ENCODE measurements around the gene FBH1. TPM values are rescaled to one million over a fixed set of nuclear protein-coding genes. Genes with fewer than 3 reads are reported as not detected.
"Not testable (repeated sequence)": the region's sequence is repeated elsewhere in the genome, so short reads cannot be mapped to it uniquely, and the experiment has no call there.

The FBH1 gene
- total and polyA plus RNA-seq, 7 experiments from 2014 or later, result 59.9 to 105 (median 78.6) TPM

DNA sequence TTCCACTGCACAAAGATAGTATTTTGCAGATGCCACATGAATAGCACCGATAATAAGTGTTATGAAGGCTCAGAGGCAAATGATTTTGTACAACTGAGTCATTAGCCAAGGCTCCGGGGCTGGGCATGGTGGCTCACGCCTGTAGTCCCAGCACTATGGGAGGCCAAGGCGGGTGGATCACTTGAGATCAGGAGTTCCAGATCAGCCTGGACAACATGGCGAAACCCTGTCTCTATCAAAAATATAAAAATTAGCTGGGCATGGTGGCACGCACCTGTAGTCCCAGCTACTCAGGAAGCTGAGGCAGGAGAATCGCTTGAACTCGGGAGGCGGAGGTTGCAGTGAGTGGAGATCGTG, 56.4 kb downstream of the FBH1 start:
- ATAC-seq; H3K9me3 Mint-ChIP-seq; H3K27me3 ChIP-seq (ENCODE audit: control insufficient read depth in 2 of 2, insufficient read depth in 2 of 2, low read length in 2 of 2); H3K36me3 Mint-ChIP-seq; CTCF ChIA-PET; H3K9me3 ChIP-seq (ENCODE audit: control insufficient read depth in 2 of 3, low read length in 3 of 3); H3K27me3 Mint-ChIP-seq; intact Hi-C loops (cut with micrococcal nuclease); H3K4me1 ChIP-seq (ENCODE audit: control insufficient read depth in 2 of 2, insufficient read depth in 2 of 2, low read length in 2 of 2); POLR2A ChIA-PET; H3K27ac ChIP-seq (ENCODE audit: low read depth, low read length); DNase-seq; H3K36me3 ChIP-seq (ENCODE audit: control insufficient read depth in 2 of 3, insufficient read depth in 3 of 3, low read length in 3 of 3); H3K4me3 ChIP-seq (ENCODE audit: low read length): not testable (repeated sequence)
- H3K4me3 Mint-ChIP-seq, result peak overlapping the region in 5 of 10 donors; percentile 6 to 82 (median 63)
- H3K27ac Mint-ChIP-seq, result peak overlapping the region in 2 of 9 donors; percentile 68 to 69
- H3K4me1 Mint-ChIP-seq, result peaks cover 0 to 19% (median 8%) of the 10 kb centered on the region in 7 donors

DNA sequence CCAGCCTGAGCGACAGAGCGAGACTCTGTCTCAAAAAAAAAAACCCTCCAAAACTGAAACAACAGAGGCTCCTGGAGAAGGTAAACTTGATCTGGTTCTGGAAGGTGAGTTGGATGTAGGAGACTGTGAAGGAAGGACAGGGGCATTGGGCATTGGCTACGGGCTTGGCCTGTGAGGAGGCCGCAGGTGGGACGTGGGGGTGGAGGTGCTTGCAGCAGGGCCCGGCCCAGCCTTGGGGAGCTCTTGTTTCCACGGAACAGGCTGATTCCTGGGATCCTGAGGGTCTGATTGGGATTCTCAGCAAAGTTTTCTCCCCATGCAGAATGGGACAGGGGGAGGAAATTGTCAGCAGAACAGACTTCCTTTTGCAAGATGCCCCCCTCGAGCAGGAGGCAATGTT, 56.7 kb downstream of the FBH1 start:
- no peaks in the 10 kb centered on the region for H3K27me3 Mint-ChIP-seq
- CTCF ChIA-PET, result no interaction called here
- H3K9me3 Mint-ChIP-seq, result peaks cover 0 to 3% (median 0%) of the 10 kb centered on the region in 11 donors
- no peak overlapping the region for H3K4me3 Mint-ChIP-seq
- DNase-seq (no peak), ATAC-seq (no peak)
- H3K27ac Mint-ChIP-seq, result no peak overlapping the region
- Histone ChIP-seq H3K36me3 (ENCODE audit: control insufficient read depth in 2 of 3, insufficient read depth in 3 of 3, low read length in 3 of 3) (no peaks in the 10 kb centered on the region), H3K27ac (ENCODE audit: low read depth, low read length) (no peak overlapping the region), H3K27me3 (ENCODE audit: control insufficient read depth in 2 of 2, insufficient read depth in 2 of 2, low read length in 2 of 2) (no peaks in the 10 kb centered on the region), H3K4me1 (ENCODE audit: control insufficient read depth in 2 of 2, insufficient read depth in 2 of 2, low read length in 2 of 2) (no peaks in the 10 kb centered on the region), H3K4me3 (ENCODE audit: low read length) (no peak overlapping the region), H3K9me3 (ENCODE audit: control insufficient read depth in 2 of 3, low read length in 3 of 3) (no peaks in the 10 kb centered on the region)
- peaks cover 0 to 19% (median 8%) of the 10 kb centered on the region in 7 donors for H3K4me1 Mint-ChIP-seq
- no peaks in the 10 kb centered on the region for H3K36me3 Mint-ChIP-seq
- intact Hi-C loops (cut with micrococcal nuclease), result no loop called here
- POLR2A ChIA-PET, result no interaction called here

DNA sequence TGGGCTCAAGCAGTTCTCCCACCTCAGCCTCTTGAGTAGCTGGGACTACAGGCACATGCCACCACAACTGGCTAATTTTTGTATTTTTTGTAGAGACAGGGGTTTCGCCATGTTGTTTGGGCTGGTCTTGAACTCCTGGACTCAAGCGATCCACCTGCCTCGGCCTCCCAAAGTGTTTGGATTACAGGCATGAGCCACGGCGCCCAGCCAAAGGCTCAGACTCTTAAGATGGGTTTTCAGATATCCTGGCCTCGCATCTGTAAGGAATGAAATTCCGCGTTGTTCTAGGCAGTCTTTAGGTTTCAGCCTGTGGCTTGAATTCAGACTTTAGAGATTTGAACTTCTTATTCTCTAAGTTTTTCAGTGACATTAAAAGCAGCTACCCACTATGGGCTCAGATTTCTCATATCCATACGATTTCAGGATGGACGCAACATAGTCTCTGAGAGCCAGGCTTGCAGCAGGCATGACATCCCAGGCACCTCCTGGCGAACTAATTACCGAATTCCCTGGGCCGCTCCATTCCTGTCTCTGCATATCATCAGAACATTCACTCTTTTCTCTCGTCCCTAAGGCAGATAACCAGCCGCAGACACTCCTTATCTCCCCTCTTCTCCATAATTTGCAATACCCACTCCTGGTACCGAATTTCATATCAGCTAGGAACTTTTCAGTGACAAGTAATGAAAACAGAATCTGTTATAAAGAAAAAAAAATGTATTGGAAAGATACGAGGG, 57.6 kb downstream of the FBH1 start:
- Histone ChIP-seq H3K4me1 (ENCODE audit: control insufficient read depth in 2 of 2, insufficient read depth in 2 of 2, low read length in 2 of 2) (no peaks in the 10 kb centered on the region), H3K9me3 (ENCODE audit: control insufficient read depth in 2 of 3, low read length in 3 of 3) (no peaks in the 10 kb centered on the region), H3K4me3 (ENCODE audit: low read length) (no peak overlapping the region), H3K27me3 (ENCODE audit: control insufficient read depth in 2 of 2, insufficient read depth in 2 of 2, low read length in 2 of 2) (no peaks in the 10 kb centered on the region), H3K36me3 (ENCODE audit: control insufficient read depth in 2 of 3, insufficient read depth in 3 of 3, low read length in 3 of 3) (no peaks in the 10 kb centered on the region), H3K27ac (ENCODE audit: low read depth, low read length) (no peak overlapping the region)
- Mint-ChIP-seq H3K36me3 (no peaks in the 10 kb centered on the region), H3K4me3 (no peak overlapping the region), H3K27me3 (no peaks in the 10 kb centered on the region), H3K4me1 (peaks cover 0 to 18% (median 8%) of the 10 kb centered on the region in 7 donors), H3K9me3 (peaks cover 0 to 3% (median 0%) of the 10 kb centered on the region in 11 donors), H3K27ac (no peak overlapping the region)
- POLR2A ChIA-PET, result no interaction called here
- intact Hi-C loops (cut with micrococcal nuclease), result no loop called here
- DNase-seq (no peak), ATAC-seq (no peak)
- CTCF ChIA-PET, result no interaction called here

DNA sequence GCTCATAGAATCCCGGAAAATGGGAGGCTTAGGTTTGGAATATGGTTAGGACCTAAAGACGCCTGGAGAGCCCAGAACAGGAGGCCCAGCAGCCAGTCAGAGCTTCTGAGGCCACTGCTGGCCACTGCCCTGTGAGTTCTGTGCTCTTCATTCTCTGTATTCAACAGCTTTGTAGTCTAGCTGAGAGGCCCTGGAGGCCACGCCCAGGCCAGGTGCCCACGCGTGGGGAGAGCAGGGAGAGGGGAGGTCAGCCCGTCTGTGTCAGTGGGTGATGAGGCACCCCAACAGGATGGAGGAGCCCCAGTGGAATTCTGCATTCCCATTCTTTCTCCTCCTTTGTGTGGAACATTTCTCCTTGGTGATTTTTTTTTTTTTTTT, 58.2 kb downstream of the FBH1 start:
- ChIA-PET POLR2A (no interaction called here), CTCF (no interaction called here)
- intact Hi-C loops (cut with micrococcal nuclease), result no loop called here
- Mint-ChIP-seq H3K36me3 (peaks cover 0 to 3% (median 3%) of the 10 kb centered on the region in 5 donors), H3K4me3 (no peak overlapping the region), H3K27me3 (no peaks in the 10 kb centered on the region), H3K9me3 (peaks cover 0 to 3% (median 0%) of the 10 kb centered on the region in 11 donors), H3K27ac (no peak overlapping the region), H3K4me1 (peaks cover 0 to 18% (median 8%) of the 10 kb centered on the region in 7 donors)
- ATAC-seq, result no peak
- H3K36me3 ChIP-seq (ENCODE audit: control insufficient read depth in 2 of 3, insufficient read depth in 3 of 3, low read length in 3 of 3), result no peaks in the 10 kb centered on the region
- H3K27ac ChIP-seq (ENCODE audit: low read depth, low read length), result no peak overlapping the region
- H3K27me3 ChIP-seq (ENCODE audit: control insufficient read depth in 2 of 2, insufficient read depth in 2 of 2, low read length in 2 of 2), result no peaks in the 10 kb centered on the region
- H3K4me1 ChIP-seq (ENCODE audit: control insufficient read depth in 2 of 2, insufficient read depth in 2 of 2, low read length in 2 of 2), result no peaks in the 10 kb centered on the region
- H3K4me3 ChIP-seq (ENCODE audit: low read length), result no peak overlapping the region
- no peaks in the 10 kb centered on the region for H3K9me3 ChIP-seq (ENCODE audit: control insufficient read depth in 2 of 3, low read length in 3 of 3)
- no peak for DNase-seq

DNA sequence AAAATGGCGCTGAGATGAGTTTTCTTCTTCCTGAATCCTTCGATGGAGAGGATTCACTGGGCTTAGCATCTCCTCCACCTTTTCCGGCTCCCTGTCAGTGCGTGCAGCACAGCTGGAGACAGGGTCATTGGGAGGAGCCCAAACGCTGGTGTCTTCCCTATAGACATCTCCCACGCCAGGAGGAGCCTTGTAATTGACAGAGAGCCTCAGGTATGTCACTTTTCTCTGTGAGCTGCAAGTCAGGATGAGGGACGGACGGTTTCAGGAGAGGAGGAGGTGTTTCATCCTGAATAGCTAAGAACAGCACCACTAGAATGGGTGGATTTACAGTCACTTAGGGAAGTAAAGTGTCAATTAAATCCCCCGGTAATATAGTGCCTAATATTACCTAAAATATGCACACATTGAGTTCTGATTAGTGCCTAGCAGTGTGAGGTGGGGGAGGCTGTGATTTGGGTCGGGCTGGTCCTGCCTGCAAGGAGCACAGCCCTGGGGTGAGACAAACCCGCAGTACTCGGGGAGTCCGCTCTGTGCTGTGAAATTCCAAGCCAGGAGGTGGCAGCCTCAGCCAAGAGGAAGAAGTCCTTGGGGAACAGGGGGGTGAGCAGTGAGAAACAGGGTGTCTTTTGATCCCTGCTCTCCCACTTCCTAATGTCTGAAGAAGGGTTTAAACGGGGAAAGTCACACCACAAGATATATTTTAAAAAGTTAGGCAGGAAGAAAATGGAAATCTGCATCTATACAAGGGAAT, 59.1 kb downstream of the FBH1 start:
- peaks cover 0 to 14% (median 8%) of the 10 kb centered on the region in 7 donors for H3K4me1 Mint-ChIP-seq
- H3K27me3 ChIP-seq (ENCODE audit: control insufficient read depth in 2 of 2, insufficient read depth in 2 of 2, low read length in 2 of 2), result no peaks in the 10 kb centered on the region
- H3K27ac Mint-ChIP-seq, result no peak overlapping the region
- peaks cover 0 to 3% (median 0%) of the 10 kb centered on the region in 11 donors for H3K9me3 Mint-ChIP-seq
- H3K36me3 Mint-ChIP-seq, result peaks cover 0 to 5% (median 3%) of the 10 kb centered on the region in 5 donors
- POLR2A ChIA-PET, result no interaction called here
- H3K4me3 ChIP-seq (ENCODE audit: low read length), result no peak overlapping the region
- H3K4me3 Mint-ChIP-seq, result no peak overlapping the region
- H3K9me3 ChIP-seq (ENCODE audit: control insufficient read depth in 2 of 3, low read length in 3 of 3), result no peaks in the 10 kb centered on the region
- intact Hi-C loops (cut with micrococcal nuclease), result loop anchor here in 1 of 2 donors (1.0 kb wide), 1 partner anchor 139 kb away; no protein-coding TSS in a partner anchor
- DNase-seq (peak in 2 of 9 donors; percentile 4 to 12), ATAC-seq (peak; percentile 28)
- H3K27ac ChIP-seq (ENCODE audit: low read depth, low read length), result no peak overlapping the region
- no peaks in the 10 kb centered on the region for H3K36me3 ChIP-seq (ENCODE audit: control insufficient read depth in 2 of 3, insufficient read depth in 3 of 3, low read length in 3 of 3)
- H3K4me1 ChIP-seq (ENCODE audit: control insufficient read depth in 2 of 2, insufficient read depth in 2 of 2, low read length in 2 of 2), result no peaks in the 10 kb centered on the region
- no peaks in the 10 kb centered on the region for H3K27me3 Mint-ChIP-seq
- CTCF ChIA-PET, result no interaction called here

DNA sequence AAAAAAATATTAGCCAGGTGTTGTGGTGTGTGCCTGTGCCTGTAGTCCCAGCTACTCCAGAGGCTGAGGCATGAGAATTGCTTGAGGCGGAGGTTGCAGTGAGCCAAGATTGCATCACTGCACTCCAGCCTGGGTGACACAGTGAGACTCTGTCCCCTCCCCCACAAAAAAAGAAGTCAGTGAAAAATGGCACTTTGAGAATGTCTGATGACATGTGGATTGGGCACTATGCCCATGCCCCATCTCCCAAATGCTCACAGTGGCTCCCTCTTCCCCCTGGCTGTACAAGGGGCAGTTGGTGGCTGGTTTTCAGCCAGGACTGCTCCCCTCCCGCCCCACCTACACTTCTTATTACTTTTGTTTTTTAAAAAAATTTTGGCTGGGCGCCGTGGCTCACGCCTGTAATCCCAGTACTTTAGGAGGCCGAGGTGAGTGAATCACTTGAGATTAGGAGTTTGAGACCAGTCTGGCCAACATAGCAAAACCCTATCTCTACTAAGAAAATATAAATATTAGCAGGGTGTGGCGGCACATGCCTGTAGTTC, 61.2 kb downstream of the FBH1 start:
- POLR2A ChIA-PET, result interaction anchor here (0.6 kb wide), 1 partner anchor 35 kb away, joined by 3 read pairs; no protein-coding TSS in a partner anchor
- H3K27ac Mint-ChIP-seq, result no peak overlapping the region
- Histone ChIP-seq H3K4me1 (ENCODE audit: control insufficient read depth in 2 of 2, insufficient read depth in 2 of 2, low read length in 2 of 2) (no peaks in the 10 kb centered on the region), H3K9me3 (ENCODE audit: control insufficient read depth in 2 of 3, low read length in 3 of 3) (no peaks in the 10 kb centered on the region), H3K4me3 (ENCODE audit: low read length) (no peak overlapping the region), H3K36me3 (ENCODE audit: control insufficient read depth in 2 of 3, insufficient read depth in 3 of 3, low read length in 3 of 3) (no peaks in the 10 kb centered on the region), H3K27me3 (ENCODE audit: control insufficient read depth in 2 of 2, insufficient read depth in 2 of 2, low read length in 2 of 2) (no peaks in the 10 kb centered on the region), H3K27ac (ENCODE audit: low read depth, low read length) (no peak overlapping the region)
- H3K4me1 Mint-ChIP-seq, result peaks cover 0 to 8% (median under 1%) of the 10 kb centered on the region in 7 donors
- intact Hi-C loops (cut with micrococcal nuclease), result no loop called here
- DNase-seq, result no peak
- CTCF ChIA-PET, result no interaction called here
- H3K9me3 Mint-ChIP-seq, result peaks cover 0 to 2% (median 0%) of the 10 kb centered on the region in 11 donors
- H3K4me3 Mint-ChIP-seq, result no peak overlapping the region
- no peaks in the 10 kb centered on the region for H3K27me3 Mint-ChIP-seq
- ATAC-seq, result peak; percentile 50
- H3K36me3 Mint-ChIP-seq, result peaks cover 0 to 6% (median 3%) of the 10 kb centered on the region in 5 donors
